Spleen (tissue), 11 donors: ENCODE data around the gene ERCC2. TPM values are rescaled to one million over a fixed set of nuclear protein-coding genes. Genes with fewer than 3 reads are reported as not detected.
"Not testable (repeated sequence)": the region's sequence is repeated elsewhere in the genome, so short reads cannot be mapped to it uniquely, and the experiment has no call there.

ENCODE experiments used
- DNase-seq: peaks from one replicate; pipeline ENCODE4 v3.0.0-alpha.2; 2020
- H3K27ac ChIP-seq, 8 donors: fragments of 200-600 bp; sonication (generic) in 7 of 8; 1 replicate in 4 of 8; 2 replicates in 4 of 8; pipeline versions ENCODE4 v1.5.0 to v1.8.0; 2016 to 2021; ENCODE audit warnings: inconsistent platforms in 4 of 8, mild to moderate bottlenecking in 4 of 8, moderate library complexity in 1 of 8
- H3K27me3 ChIP-seq, 7 donors: fragments of 200-600 bp; sonication (generic) in 6 of 7; replicated peaks in 1 of 7; 1 replicate in 4 of 7; 2 replicates in 3 of 7; pipeline versions ENCODE4 v1.5.0 to v1.8.0; 2016 to 2021; ENCODE audit warnings: inconsistent platforms in 3 of 7, mild to moderate bottlenecking in 1 of 7
- H3K36me3 ChIP-seq, 6 donors: fragments of 200-600 bp; sonication (generic) in 5 of 6; 1 replicate in 4 of 6; 2 replicates in 2 of 6; pipeline versions ENCODE4 v1.5.0 to v1.8.0; 2016 to 2021; ENCODE audit warnings: inconsistent platforms in 2 of 6
- H3K4me1 ChIP-seq, 6 donors: fragments of 200-600 bp; sonication (generic) in 5 of 6; 1 replicate in 3 of 6; 2 replicates in 3 of 6; pipeline versions ENCODE4 v1.5.0 to v1.8.0; 2016 to 2021; ENCODE audit warnings: inconsistent platforms in 3 of 6
- H3K4me3 ChIP-seq, 8 donors: fragments of 200-600 bp; sonication (generic) in 7 of 8; 1 replicate in 4 of 8; 2 replicates in 4 of 8; pipeline versions ENCODE4 v1.5.0 to v1.8.0; 2016 to 2021; ENCODE audit warnings: inconsistent platforms in 4 of 8, mild to moderate bottlenecking in 4 of 8, moderate library complexity in 2 of 8
- H3K9me3 ChIP-seq, 8 donors: fragments of 200-600 bp; sonication (generic) in 7 of 8; 1 replicate in 4 of 8; 2 replicates in 4 of 8; pipeline versions ENCODE4 v1.5.0 to v1.8.0; 2016 to 2021; ENCODE audit warnings: inconsistent platforms in 4 of 8
- CTCF ChIP-seq, 11 experiments: fragments of 200-600 bp in 7 of 11; fragments of 450-650 bp in 4 of 11; sonication (generic) in 4 of 11; IDR thresholded peaks in 8 of 11; conservative IDR thresholded peaks in 3 of 11; 1 replicate in 7 of 11; 2 replicates in 4 of 11; pipeline versions ENCODE4 v1.4.0 to v1.8.0; 2016 to 2021; ENCODE audit warnings: antibody characterized with exemption in 11 of 11, inconsistent platforms in 4 of 11, mild to moderate bottlenecking in 1 of 11
- POLR2A ChIP-seq, 3 donors: fragments of 450-650 bp; IDR thresholded peaks; one replicate each; pipeline ENCODE4 v1.5.1; 2017; ENCODE audit warnings: antibody characterized with exemption in 3 of 3, mild to moderate bottlenecking in 1 of 3
- POLR2AphosphoS5 ChIP-seq, 3 donors: sonication (generic); formaldehyde crosslinking; IDR thresholded peaks; one replicate each; pipeline ENCODE4 v1.5.1; 2017; ENCODE audit warnings: antibody characterized with exemption in 3 of 3
- WGBS, 5 donors: extraction: QIAGEN DNeasy Blood & Tissue Kit in 3 of 5; methylation state at CpG; one replicate each; pipeline versions ENCODE4 v1.1.5 to v1.1.7; 2013 to 2018; 5-methylcytosine and 5-hydroxymethylcytosine counted together
- intact Hi-C: fragments of 100-400 bp; cut with DNase I; formaldehyde crosslinking; loops from one replicate; pipeline ENCODE4 v1.15.0; 2023; ENCODE audit warnings: low total_unique reads
- polyA plus RNA-seq, 3 donors: library from polyadenylated mRNA; stranded (reverse); fragments of 200-250 nt; gene quantifications; one replicate each; pipeline ENCODE4 v1.2.1, GENCODE V29; 2013
- total RNA-seq, 7 donors: library from RNA; depleted of rRNA in 3 of 7; stranded (reverse); fragments of >200 nt in 3 of 7; fragmentation: NEBNext Ultra II Directional in 4 of 7; extraction: Animal tissue kit (Norgen Biotek cat#: 25700) in 4 of 7; gene quantifications; one replicate each; pipeline versions ENCODE4 v1.1.0 to v1.2.1, GENCODE V29; 2016 to 2021
- donor health status: healthy with polysubstance abuse.
- donor health status: DM: no; HTN: no; CAD: no; lungs with moderate emphysema.
- donor health status: DM: no; HTN: no; CAD: no.
- donor health status: Bipolar disorder and iron deficiency.
- donor health status: healthy.
- donor health status: DM: no; HTN: no; CAD: no.
- donor health status: DM: yes; HTN: yes; CAD: no.

The ERCC2 gene
- total and polyA plus RNA-seq, 10 donors, result 11.5 to 22.1 (median 16.0) TPM

GRCh38 chr19:45408830-45409556 is 38.6 kb upstream of the ERCC2 start:
- DNase-seq, result no peak
- Histone ChIP-seq H3K36me3 (peaks cover 0 to 42% (median 17%) of the 10 kb centered on the region in 6 donors), H3K27ac (no peak overlapping the region), H3K4me3 (no peak overlapping the region), H3K9me3 (no peaks in the 10 kb centered on the region), H3K27me3 (peaks cover 0 to 15% (median 10%) of the 10 kb centered on the region in 7 donors), H3K4me1 (peaks cover 16 to 60% (median 44%) of the 10 kb centered on the region in 6 donors)
- WGBS, 5 donors, result 85 to 89% (median 87%) methylated on average over 15 of the region's 15 CpGs
- intact Hi-C loops, result no loop called here
- no peak for TF ChIP-seq CTCF (IDR thresholded peaks at IDR 0.05 in 8 of 11, conservative IDR thresholded peaks at IDR 0.05 in 3 of 11)
- no peak for TF ChIP-seq POLR2AphosphoS5 (IDR thresholded peaks at IDR 0.05)
- TF ChIP-seq POLR2A (IDR thresholded peaks at IDR 0.05), result no peak

- 92 to 95% (median 93%) methylated on average over 6 to 8 of the region's 8 CpGs for WGBS, 5 donors
- no peak for DNase-seq
- intact Hi-C loops, result no loop called here
These were observed 37.7 kb upstream of the ERCC2 start for GRCh38 chr19:45408121-45408520.

GRCh38 chr19:45407585-45407984 is 37.2 kb upstream of the ERCC2 start:
- WGBS, 5 donors, result 85 to 97% (median 92%) methylated on average over 5 of the region's 5 CpGs
- peaks cover 0 to 30% (median 10%) of the 10 kb centered on the region in 7 donors for H3K27me3 ChIP-seq
- DNase-seq, H3K27ac ChIP-seq, H3K9me3 ChIP-seq, intact Hi-C loops: not testable (repeated sequence)
- peak overlapping the region in 1 of 8 donors; percentile 89 for H3K4me3 ChIP-seq
- H3K36me3 ChIP-seq, result peaks cover 0 to 28% (median 3%) of the 10 kb centered on the region in 6 donors
- peaks cover 22 to 74% (median 54%) of the 10 kb centered on the region in 6 donors for H3K4me1 ChIP-seq

More at GRCh38 chr19:45408121-45408520, 37.7 kb upstream of the ERCC2 start:
- Histone ChIP-seq H3K4me1 (peaks cover 22 to 69% (median 50%) of the 10 kb centered on the region in 6 donors), H3K27me3 (peaks cover 0 to 24% (median 10%) of the 10 kb centered on the region in 7 donors), H3K9me3 (no peaks in the 10 kb centered on the region), H3K27ac (no peak overlapping the region), H3K36me3 (peaks cover 0 to 34% (median 9%) of the 10 kb centered on the region in 6 donors), H3K4me3 (no peak overlapping the region)
- TF ChIP-seq CTCF (IDR thresholded peaks at IDR 0.05 in 8 of 11, conservative IDR thresholded peaks at IDR 0.05 in 3 of 11) (no peak), POLR2AphosphoS5 (IDR thresholded peaks at IDR 0.05) (peak in 1 of 3 donors; percentile 20)

- H3K9me3 ChIP-seq, result no peaks in the 10 kb centered on the region
- peaks cover 22 to 80% (median 60%) of the 10 kb centered on the region in 6 donors for H3K4me1 ChIP-seq
- H3K27me3 ChIP-seq, result peaks cover 0 to 35% (median 10%) of the 10 kb centered on the region in 7 donors
- peaks cover 0 to 23% (median 0%) of the 10 kb centered on the region in 6 donors for H3K36me3 ChIP-seq
- 0 to 6% (median 2%) methylated on average over 10 of the region's 10 CpGs for WGBS, 5 donors
- H3K27ac ChIP-seq, result no peak overlapping the region
- TF ChIP-seq POLR2A (IDR thresholded peaks at IDR 0.05) (no peak), POLR2AphosphoS5 (IDR thresholded peaks at IDR 0.05) (no peak), CTCF (IDR thresholded peaks at IDR 0.05 in 8 of 11, conservative IDR thresholded peaks at IDR 0.05 in 3 of 11) (no peak)
- intact Hi-C loops, result no loop called here
- H3K4me3 ChIP-seq, result peak overlapping the region; percentile 74 to 89 (median 82)
- DNase-seq, result no peak
These were observed 36.7 kb upstream of the ERCC2 start for GRCh38 chr19:45407091-45407375.
